ENCODE results near the gene EGLN2. TPM values are rescaled to one million over a fixed set of nuclear protein-coding genes. Genes with fewer than 3 reads are reported as not detected.
"Not testable (repeated sequence)": the region's sequence is repeated elsewhere in the genome, so short reads cannot be mapped to it uniquely, and the experiment has no call there.

EGLN2 gene
- total RNA-seq, 1 experiment from 2014 or later = 135 TPM

- H3K27me3 Mint-ChIP-seq (ENCODE audit: insufficient read depth, unreplicated experiment); POLR2A ChIA-PET; CTCF ChIA-PET; BruUV-seq (replicated peaks); H3K4me3 Mint-ChIP-seq (ENCODE audit: unreplicated experiment); intact Hi-C loops (cut with micrococcal nuclease; ENCODE audit: unreplicated experiment); H3K27me3 ChIP-seq (replicated peaks; ENCODE audit: control insufficient read depth, insufficient read depth, low read length); H3K4me3 ChIP-seq (ENCODE audit: low read depth, low read length); H3K36me3 ChIP-seq (ENCODE audit: control insufficient read depth, insufficient read depth, low read length); H3K9me3 ChIP-seq: not testable (repeated sequence)
- Mint-ChIP-seq H3K27ac (ENCODE audit: unreplicated experiment) (peak overlapping the region; percentile 35), H3K36me3 (ENCODE audit: insufficient read depth, unreplicated experiment) (peaks cover 32% of the 10 kb centered on the region), H3K9me3 (ENCODE audit: unreplicated experiment) (peaks cover 19% of the 10 kb centered on the region), H3K4me1 (ENCODE audit: low read depth, unreplicated experiment) (peaks cover 27% of the 10 kb centered on the region)
- DNase-seq = peak in 1 of 2 experiments; percentile 37
- H3K4me1 ChIP-seq = peaks cover 36% of the 10 kb centered on the region
Measured at GRCh38 chr19:40826699-40827385, 27.9 kb downstream of the EGLN2 start.

- peaks cover 24% of the 10 kb centered on the region for H3K4me1 Mint-ChIP-seq (ENCODE audit: low read depth, unreplicated experiment)
- no TSS peak for BruUV-seq (replicated peaks)
- peaks cover 35% of the 10 kb centered on the region for H3K36me3 Mint-ChIP-seq (ENCODE audit: insufficient read depth, unreplicated experiment)
- peak overlapping the region; percentile 35 for H3K27ac Mint-ChIP-seq (ENCODE audit: unreplicated experiment)
- POLR2A ChIA-PET = no interaction called here
- TF ChIP-seq CTCF (IDR thresholded peaks at IDR 0.05; ENCODE audit: insufficient read depth in 1 of 2, low read depth in 1 of 2, low read length in 1 of 2, severe bottlenecking in 1 of 2, unreplicated experiment in 1 of 2) = no peak
- no peaks in the 10 kb centered on the region for H3K27me3 Mint-ChIP-seq (ENCODE audit: insufficient read depth, unreplicated experiment)
- CTCF ChIA-PET = no interaction called here
- Histone ChIP-seq H3K4me1 (peaks cover 35% of the 10 kb centered on the region), H3K9me3 (no peaks in the 10 kb centered on the region), H3K27me3 (replicated peaks; ENCODE audit: control insufficient read depth, insufficient read depth, low read length) (no peaks in the 10 kb centered on the region), H3K4me3 (ENCODE audit: low read depth, low read length) (no peak overlapping the region), H3K36me3 (ENCODE audit: control insufficient read depth, insufficient read depth, low read length) (no peaks in the 10 kb centered on the region)
- peaks cover 19% of the 10 kb centered on the region for H3K9me3 Mint-ChIP-seq (ENCODE audit: unreplicated experiment)
- DNase-seq = peak in 1 of 2 experiments; percentile 6
- intact Hi-C loops (cut with micrococcal nuclease; ENCODE audit: unreplicated experiment) = no loop called here
- H3K4me3 Mint-ChIP-seq (ENCODE audit: unreplicated experiment) = no peak overlapping the region
Measured at GRCh38 chr19:40827386-40828247, 28.6 kb downstream of the EGLN2 start.

- ChIA-PET POLR2A (no interaction called here), CTCF (no interaction called here)
- peaks cover 15% of the 10 kb centered on the region for H3K4me1 Mint-ChIP-seq (ENCODE audit: low read depth, unreplicated experiment)
- peaks cover 19% of the 10 kb centered on the region for H3K9me3 Mint-ChIP-seq (ENCODE audit: unreplicated experiment)
- Histone ChIP-seq H3K36me3 (ENCODE audit: control insufficient read depth, insufficient read depth, low read length) (no peaks in the 10 kb centered on the region), H3K4me3 (ENCODE audit: low read depth, low read length) (no peak overlapping the region), H3K27me3 (replicated peaks; ENCODE audit: control insufficient read depth, insufficient read depth, low read length) (no peaks in the 10 kb centered on the region), H3K9me3 (no peaks in the 10 kb centered on the region), H3K4me1 (peaks cover 20% of the 10 kb centered on the region)
- no peak for TF ChIP-seq CTCF (IDR thresholded peaks at IDR 0.05; ENCODE audit: insufficient read depth in 1 of 2, low read depth in 1 of 2, low read length in 1 of 2, severe bottlenecking in 1 of 2, unreplicated experiment in 1 of 2)
- peaks cover 26% of the 10 kb centered on the region for H3K36me3 Mint-ChIP-seq (ENCODE audit: insufficient read depth, unreplicated experiment)
- H3K27me3 Mint-ChIP-seq (ENCODE audit: insufficient read depth, unreplicated experiment) = no peaks in the 10 kb centered on the region
- intact Hi-C loops (cut with micrococcal nuclease; ENCODE audit: unreplicated experiment) = no loop called here
- no peak overlapping the region for H3K4me3 Mint-ChIP-seq (ENCODE audit: unreplicated experiment)
- no TSS peak for BruUV-seq (replicated peaks)
- no peak overlapping the region for H3K27ac Mint-ChIP-seq (ENCODE audit: unreplicated experiment)
- DNase-seq = peak in 1 of 2 experiments; percentile 6
Measured at GRCh38 chr19:40829205-40829604, 30.2 kb downstream of the EGLN2 start.

- H3K4me3 Mint-ChIP-seq (ENCODE audit: unreplicated experiment); CTCF ChIA-PET; POLR2A ChIA-PET; BruUV-seq (replicated peaks); intact Hi-C loops (cut with micrococcal nuclease; ENCODE audit: unreplicated experiment); H3K27ac Mint-ChIP-seq (ENCODE audit: unreplicated experiment); H3K9me3 ChIP-seq; H3K4me3 ChIP-seq (ENCODE audit: low read depth, low read length); H3K27me3 ChIP-seq (replicated peaks; ENCODE audit: control insufficient read depth, insufficient read depth, low read length); H3K27me3 Mint-ChIP-seq (ENCODE audit: insufficient read depth, unreplicated experiment); H3K36me3 ChIP-seq (ENCODE audit: control insufficient read depth, insufficient read depth, low read length): not testable (repeated sequence)
- H3K4me1 ChIP-seq = peaks cover 15% of the 10 kb centered on the region
- DNase-seq = peak in 1 of 2 experiments; percentile 16
- H3K4me1 Mint-ChIP-seq (ENCODE audit: low read depth, unreplicated experiment) = peaks cover 20% of the 10 kb centered on the region
- H3K9me3 Mint-ChIP-seq (ENCODE audit: unreplicated experiment) = peaks cover 19% of the 10 kb centered on the region
- peaks cover 16% of the 10 kb centered on the region for H3K36me3 Mint-ChIP-seq (ENCODE audit: insufficient read depth, unreplicated experiment)
Measured at GRCh38 chr19:40830741-40831140, 31.8 kb downstream of the EGLN2 start.

Measured in Caco-2 (cell line).